Neural crest cell (in vitro differentiated cells): Measurements from ENCODE around the gene NELL1. TPM values are rescaled to one million over a fixed set of nuclear protein-coding genes. Genes with fewer than 3 reads are reported as not detected.

ENCODE experiments used
- DNase-seq: peaks from one replicate; pipeline ENCODE4 v3.0.0; 2021; ENCODE audit warnings: low read depth, mixed read lengths, low spot score
- H3K27ac Mint-ChIP-seq: one replicate; pipeline ENCODE4 v1.8.0; 2021; ENCODE audit warnings: mild to moderate bottlenecking, mixed read lengths; ENCODE audit not compliant: unreplicated experiment
- H3K27me3 Mint-ChIP-seq: 2 replicates; pipeline ENCODE4 v1.8.0; 2021; ENCODE audit warnings: low read depth, mild to moderate bottlenecking, mixed read lengths
- H3K36me3 Mint-ChIP-seq: 2 replicates; pipeline ENCODE4 v1.8.0; 2021; ENCODE audit warnings: low read depth, mild to moderate bottlenecking, mixed read lengths
- H3K4me1 Mint-ChIP-seq: 2 replicates; pipeline ENCODE4 v1.8.0; 2021; ENCODE audit warnings: mixed read lengths
- H3K4me3 Mint-ChIP-seq: one replicate; pipeline ENCODE4 v1.8.0; 2021; ENCODE audit warnings: mild to moderate bottlenecking, mixed read lengths
- H3K9me3 Mint-ChIP-seq: 2 replicates; pipeline ENCODE4 v1.8.0; 2021; ENCODE audit warnings: mixed read lengths
- CTCF ChIP-seq: fragments of 200-600 bp; sonication (generic); conservative IDR thresholded peaks from 2 replicates; pipeline ENCODE4 v1.5.0; 2021; ENCODE audit warnings: antibody characterized with exemption, mild to moderate bottlenecking
- total RNA-seq: library from RNA; stranded (reverse); gene quantifications from 2 replicates; pipeline ENCODE4 v1.2.1, GENCODE V29; 2021

Gene NELL1
- total RNA-seq, 1 donor from 2014 or later: 0.51 TPM

- no peak for TF ChIP-seq CTCF
- no peaks in the 10 kb centered on the region for H3K4me1 Mint-ChIP-seq
- no peaks in the 10 kb centered on the region for H3K36me3 Mint-ChIP-seq
- H3K27me3 Mint-ChIP-seq: peaks cover 9% of the 10 kb centered on the region
- no peaks in the 10 kb centered on the region for H3K9me3 Mint-ChIP-seq
- no peak overlapping the region for H3K4me3 Mint-ChIP-seq
- H3K27ac Mint-ChIP-seq: no peak overlapping the region
- DNase-seq: no peak
Measured at GRCh38 chr11:21402274-21402673, 732.9 kb downstream of the NELL1 start.

DNA sequence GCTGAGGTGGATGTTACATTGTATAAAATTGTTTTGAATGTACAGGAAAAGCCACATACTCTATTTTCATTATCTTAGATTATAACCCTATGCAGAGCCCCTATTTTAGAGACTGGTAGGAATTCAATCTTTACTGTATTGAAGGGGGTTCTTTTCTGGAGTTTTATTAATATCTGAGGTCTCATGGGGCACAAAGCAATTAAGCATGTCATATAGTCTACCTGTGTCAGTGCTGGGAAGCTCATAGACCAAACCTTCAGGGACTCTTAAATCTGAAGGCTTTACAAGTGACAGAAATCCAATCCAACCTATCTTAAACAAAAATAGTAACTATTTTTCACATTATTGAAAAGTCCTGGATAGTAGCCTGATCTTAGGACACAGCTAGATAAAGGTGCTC is 733.7 kb downstream of the NELL1 start:
- Mint-ChIP-seq H3K36me3 (no peaks in the 10 kb centered on the region), H3K4me1 (no peaks in the 10 kb centered on the region), H3K9me3 (no peaks in the 10 kb centered on the region), H3K27ac (no peak overlapping the region), H3K4me3 (no peak overlapping the region), H3K27me3 (peaks cover 9% of the 10 kb centered on the region)
- DNase-seq: no peak
- no peak for TF ChIP-seq CTCF

GRCh38 chr11:21405422-21405821 is 736.0 kb downstream of the NELL1 start:
- H3K9me3 Mint-ChIP-seq: no peaks in the 10 kb centered on the region
- H3K4me3 Mint-ChIP-seq: no peak overlapping the region
- no peaks in the 10 kb centered on the region for H3K4me1 Mint-ChIP-seq
- DNase-seq: no peak
- no peaks in the 10 kb centered on the region for H3K36me3 Mint-ChIP-seq
- no peak for TF ChIP-seq CTCF
- no peak overlapping the region for H3K27ac Mint-ChIP-seq
- H3K27me3 Mint-ChIP-seq: peaks cover 9% of the 10 kb centered on the region

GRCh38 chr11:21410513-21410912 is 741.1 kb downstream of the NELL1 start:
- no peak for TF ChIP-seq CTCF
- Mint-ChIP-seq H3K36me3 (no peaks in the 10 kb centered on the region), H3K27ac (no peak overlapping the region), H3K9me3 (no peaks in the 10 kb centered on the region), H3K4me3 (no peak overlapping the region), H3K27me3 (peaks cover 8% of the 10 kb centered on the region), H3K4me1 (no peaks in the 10 kb centered on the region)
- no peak for DNase-seq

DNA sequence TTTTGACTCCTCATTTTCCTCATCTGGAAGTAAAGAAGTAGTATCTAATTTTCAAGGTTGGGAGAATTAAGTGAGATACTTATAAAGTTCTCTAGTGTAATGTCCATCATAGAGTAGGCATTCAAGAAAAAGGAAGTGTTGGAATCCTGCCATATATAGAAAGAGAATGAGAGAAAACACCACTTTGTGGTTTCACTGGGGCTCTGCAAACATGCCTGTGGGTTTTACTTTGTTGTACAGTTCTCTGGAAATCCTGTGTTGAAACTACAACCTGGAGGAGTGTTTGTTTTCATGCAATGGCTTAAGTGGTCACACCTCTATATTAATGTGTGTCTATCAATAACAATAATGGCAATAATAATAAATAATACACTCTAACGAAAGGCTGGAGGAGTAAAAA is 741.7 kb downstream of the NELL1 start:
- no peaks in the 10 kb centered on the region for H3K36me3 Mint-ChIP-seq
- H3K4me1 Mint-ChIP-seq: no peaks in the 10 kb centered on the region
- no peak overlapping the region for H3K27ac Mint-ChIP-seq
- peaks cover 4% of the 10 kb centered on the region for H3K27me3 Mint-ChIP-seq
- H3K4me3 Mint-ChIP-seq: no peak overlapping the region
- TF ChIP-seq CTCF: no peak
- DNase-seq: no peak
- no peaks in the 10 kb centered on the region for H3K9me3 Mint-ChIP-seq

DNA sequence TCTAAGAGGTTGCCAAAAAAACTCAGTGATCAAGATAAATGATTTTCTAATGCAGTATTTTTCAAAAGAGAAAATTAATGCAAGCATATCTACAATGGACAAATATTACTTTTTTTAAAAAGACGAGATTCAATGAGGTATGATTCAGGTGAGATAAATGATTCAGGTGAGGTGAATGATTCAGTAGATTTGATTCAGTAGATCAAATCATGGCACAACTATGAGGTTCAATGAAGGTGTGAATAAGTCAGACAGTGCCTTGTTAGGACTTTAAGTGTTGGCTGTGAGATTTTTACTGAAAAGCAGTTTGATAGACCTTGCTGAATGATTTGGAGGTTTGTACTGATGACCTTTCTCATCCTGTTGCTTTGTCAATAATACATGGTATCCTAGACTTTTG is 742.2 kb downstream of the NELL1 start:
- no peak for TF ChIP-seq CTCF
- Mint-ChIP-seq H3K4me1 (no peaks in the 10 kb centered on the region), H3K27ac (no peak overlapping the region), H3K27me3 (peaks cover 4% of the 10 kb centered on the region), H3K4me3 (no peak overlapping the region), H3K9me3 (no peaks in the 10 kb centered on the region), H3K36me3 (no peaks in the 10 kb centered on the region)
- DNase-seq: no peak
